ENCODE results near the gene CHPF. TPM values are rescaled to one million over a fixed set of nuclear protein-coding genes. Genes with fewer than 3 reads are reported as not detected.

CHPF gene
- total RNA-seq, 4 donors from 2014 or later: 21.0 to 50.5 (median 37.2) TPM

DNA sequence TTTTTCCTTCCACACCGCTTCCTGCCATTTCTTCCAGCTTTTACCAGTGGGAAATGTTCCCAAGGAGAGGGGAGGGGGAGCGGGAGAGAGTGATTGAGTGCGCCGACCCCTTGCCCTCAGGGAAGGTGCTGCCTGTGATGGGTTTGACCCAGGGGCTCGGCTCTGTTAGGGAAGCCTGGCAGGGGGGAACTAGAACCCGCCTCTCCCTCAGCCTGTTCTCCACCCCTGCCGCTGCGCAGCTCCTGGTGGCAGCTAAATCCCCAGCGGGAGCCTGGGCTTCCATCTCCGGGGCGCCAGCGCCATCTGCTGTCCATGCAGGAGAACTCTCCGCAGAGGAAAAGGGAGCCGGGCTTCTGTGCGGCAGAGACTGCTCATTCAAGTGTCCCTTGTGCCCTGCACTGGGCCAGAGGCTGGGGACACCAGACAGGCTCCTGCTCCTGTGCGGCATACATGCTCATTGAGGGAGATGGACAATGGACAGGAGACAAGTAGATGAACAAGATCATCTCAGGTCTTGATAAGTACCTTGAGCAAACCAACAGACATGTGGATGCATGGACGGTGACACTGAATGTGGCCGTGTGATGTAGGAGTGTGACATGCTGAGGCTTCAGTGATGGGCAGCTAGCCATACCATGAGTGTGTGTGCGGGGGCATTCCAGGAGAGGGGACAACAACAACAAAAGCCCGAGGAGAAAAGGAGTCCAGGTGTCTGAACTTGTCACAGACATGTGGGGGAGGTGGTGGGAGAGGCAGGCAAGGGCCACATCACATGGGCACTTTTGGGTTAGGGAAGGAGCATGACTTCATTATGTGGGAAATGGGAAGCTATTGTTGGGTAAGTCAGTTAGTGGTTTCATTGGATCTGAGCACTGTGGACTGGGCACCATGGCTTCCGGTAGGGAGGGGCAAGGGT is 13.3 kb downstream of the CHPF start:
- Histone ChIP-seq H3K4me3 (peak overlapping the region in 1 of 4 donors; percentile 40), H3K27me3 (peaks cover 0 to 2% (median 0%) of the 10 kb centered on the region in 3 donors), H3K9me3 (no peaks in the 10 kb centered on the region), H3K36me3 (no peaks in the 10 kb centered on the region), H3K4me1 (no peaks in the 10 kb centered on the region), H3K27ac (no peak overlapping the region)
- in situ Hi-C loops (cut with MboI; ENCODE audit: low sequenced_read_pairs in 4 of 4): loop anchor here in 3 of 4 donors (5.0 to 25.0 kb wide), 3 partner anchors 114 to 243 kb away; partner anchors contain the start of gene DNAJB2 (in 1 of the 3)
- TF ChIP-seq POLR2A (IDR thresholded peaks at IDR 0.05): no peak
- TF ChIP-seq CTCF (IDR thresholded peaks at IDR 0.05 in 4 of 5, conservative IDR thresholded peaks at IDR 0.05 in 1 of 5): peak; percentile 97 to 99 (median 98)
- DNase-seq (peak; percentile 74 to 76), ATAC-seq (peak; percentile 91 to 96)
- intact Hi-C loops (cut with DNase I; ENCODE audit: low total_unique reads): loop anchor here (1.0 to 10.0 kb wide), 6 partner anchors 21 to 236 kb away; no protein-coding TSS in a partner anchor

- in situ Hi-C loops (cut with MboI; ENCODE audit: low sequenced_read_pairs in 4 of 4) (loop anchor here (5.0 to 25.0 kb wide), 4 partner anchors 35 to 240 kb away; partner anchors contain the start of gene DNAJB2 (in 1 of the 4)), intact Hi-C loops (cut with DNase I; ENCODE audit: low total_unique reads) (no loop called here)
- H3K27ac ChIP-seq: no peak overlapping the region
These were observed 16.1 kb downstream of the CHPF start for GRCh38 chr2:219527472-219527871.

GRCh38 chr2:219527076-219527394 is 16.6 kb downstream of the CHPF start:
- Histone ChIP-seq H3K4me1 (peaks cover 3 to 6% of the 10 kb centered on the region in 2 donors), H3K4me3 (no peak overlapping the region), H3K27ac (no peak overlapping the region), H3K27me3 (peaks cover 21 to 31% (median 23%) of the 10 kb centered on the region in 3 donors), H3K9me3 (no peaks in the 10 kb centered on the region), H3K36me3 (no peaks in the 10 kb centered on the region)
- intact Hi-C loops (cut with DNase I; ENCODE audit: low total_unique reads): no loop called here
- in situ Hi-C loops (cut with MboI; ENCODE audit: low sequenced_read_pairs in 4 of 4): loop anchor here (5.0 to 25.0 kb wide), 4 partner anchors 35 to 240 kb away; partner anchors contain the start of gene DNAJB2 (in 1 of the 4)
- no peak for TF ChIP-seq POLR2A (IDR thresholded peaks at IDR 0.05)
- no peak for TF ChIP-seq CTCF (IDR thresholded peaks at IDR 0.05 in 4 of 5, conservative IDR thresholded peaks at IDR 0.05 in 1 of 5)
- ATAC-seq (no peak), DNase-seq (no peak)

More at GRCh38 chr2:219527472-219527871, 16.1 kb downstream of the CHPF start:
- Histone ChIP-seq H3K36me3 (no peaks in the 10 kb centered on the region), H3K4me1 (peaks cover 2 to 3% of the 10 kb centered on the region in 2 donors), H3K9me3 (no peaks in the 10 kb centered on the region), H3K4me3 (no peak overlapping the region), H3K27me3 (peaks cover 17 to 29% (median 19%) of the 10 kb centered on the region in 3 donors)
- ATAC-seq (no peak), DNase-seq (no peak)
- no peak for TF ChIP-seq POLR2A (IDR thresholded peaks at IDR 0.05)
- TF ChIP-seq CTCF (IDR thresholded peaks at IDR 0.05 in 4 of 5, conservative IDR thresholded peaks at IDR 0.05 in 1 of 5): no peak

DNA sequence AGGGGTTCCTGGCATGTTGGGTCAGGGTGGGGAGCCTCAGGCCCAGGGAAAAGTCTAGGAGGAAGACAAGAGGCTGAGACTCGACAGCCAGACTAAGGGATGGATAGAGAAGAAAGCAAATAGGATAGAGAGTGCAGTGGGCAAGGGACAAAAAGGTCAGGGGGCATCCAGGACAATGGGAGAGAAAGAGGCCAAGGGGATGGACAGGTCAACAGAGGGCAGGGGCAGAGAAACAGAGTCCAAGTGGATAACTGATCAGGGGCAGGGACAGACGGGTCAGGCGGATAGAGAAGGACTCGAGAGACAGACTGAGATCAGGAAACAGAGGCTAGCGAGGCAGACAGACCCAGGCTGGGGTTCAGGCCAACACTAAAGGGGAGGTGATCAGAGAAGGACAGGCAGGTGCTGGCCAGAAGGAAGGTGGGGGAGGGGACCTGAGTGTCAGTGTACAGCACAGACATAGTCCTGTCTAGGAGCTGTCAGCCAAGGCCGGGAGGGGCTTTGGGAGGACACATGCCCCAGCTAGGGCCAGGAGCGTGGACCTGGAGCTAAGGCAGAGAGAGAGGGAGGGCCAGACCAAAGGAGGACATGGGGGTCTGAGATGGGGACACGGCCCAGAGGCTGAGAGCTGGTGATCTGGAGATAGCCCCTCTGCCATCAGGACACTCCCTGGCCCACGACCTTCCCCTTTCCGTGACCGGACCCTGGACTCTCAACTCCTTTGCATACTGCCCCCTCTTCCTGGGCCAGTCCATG is 17.1 kb downstream of the CHPF start:
- DNase-seq: no peak
- no peak for ATAC-seq
- intact Hi-C loops (cut with DNase I; ENCODE audit: low total_unique reads): no loop called here
- TF ChIP-seq CTCF (IDR thresholded peaks at IDR 0.05 in 4 of 5, conservative IDR thresholded peaks at IDR 0.05 in 1 of 5) (no peak), POLR2A (IDR thresholded peaks at IDR 0.05) (no peak)
- H3K9me3 ChIP-seq: no peaks in the 10 kb centered on the region
- H3K4me3 ChIP-seq: no peak overlapping the region
- peaks cover 23 to 34% (median 25%) of the 10 kb centered on the region in 3 donors for H3K27me3 ChIP-seq
- H3K4me1 ChIP-seq: peaks cover 3 to 6% of the 10 kb centered on the region in 2 donors
- no peak overlapping the region for H3K27ac ChIP-seq
- no peaks in the 10 kb centered on the region for H3K36me3 ChIP-seq
- in situ Hi-C loops (cut with MboI; ENCODE audit: low sequenced_read_pairs in 4 of 4): loop anchor here (5.0 to 25.0 kb wide), 4 partner anchors 34 to 239 kb away; partner anchors contain the start of gene DNAJB2 (in 1 of the 4)

Measured in gastrocnemius medialis (tissue), 4 donors.